CD4-positive, alpha-beta T cell treated with Interferon gamma for 1 hour (primary cell): ENCODE results near the gene MBL2.

Experiments used
- DNase-seq: peaks from one replicate; pipeline ENCODE4 v3.0.0-alpha.2; 2020

MBL2 gene

GRCh38 chr10:52739380-52740154, 33.0 kb downstream of the MBL2 start:
- DNase-seq, result no peak

GRCh38 chr10:52738951-52739350, 33.6 kb downstream of the MBL2 start:
- no peak for DNase-seq

DNA sequence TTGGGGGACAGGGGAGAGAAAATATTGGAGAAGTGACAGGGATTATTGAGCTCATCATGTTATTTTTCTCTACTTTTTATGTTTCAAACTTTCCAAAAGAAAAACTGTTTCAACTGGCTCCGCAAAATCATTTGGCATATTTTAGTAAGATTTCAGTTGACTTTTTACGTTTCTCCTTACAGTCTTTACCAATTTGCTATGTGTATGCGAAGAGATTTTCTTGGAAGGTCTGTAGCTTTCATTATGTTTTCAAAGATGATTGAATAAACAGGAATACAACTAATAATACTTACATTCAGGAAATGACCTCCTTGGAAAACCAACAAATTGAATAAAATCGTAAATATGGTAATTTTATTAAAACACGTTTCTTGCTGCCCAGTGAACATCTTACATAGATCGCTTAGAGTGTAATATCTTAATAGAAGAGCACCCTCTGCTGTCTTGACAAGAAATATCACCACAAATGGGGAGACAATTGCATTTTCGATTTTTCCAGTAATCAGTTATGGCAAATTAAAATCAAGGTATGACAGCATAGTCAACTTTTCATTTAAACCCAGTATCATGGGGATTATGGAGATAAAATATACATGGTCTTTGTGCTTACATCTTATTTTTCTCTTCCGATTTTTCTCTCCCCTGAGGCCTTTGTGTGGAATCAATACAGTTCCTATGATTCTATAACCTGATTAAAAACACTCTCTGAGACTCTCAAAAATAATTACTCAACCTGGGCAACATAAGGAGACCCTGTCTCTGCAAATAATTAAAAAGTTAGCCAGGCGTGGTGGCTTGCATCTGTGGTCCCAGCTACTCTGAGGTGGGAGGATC, 43.1 kb downstream of the MBL2 start:
- no peak for DNase-seq

DNA sequence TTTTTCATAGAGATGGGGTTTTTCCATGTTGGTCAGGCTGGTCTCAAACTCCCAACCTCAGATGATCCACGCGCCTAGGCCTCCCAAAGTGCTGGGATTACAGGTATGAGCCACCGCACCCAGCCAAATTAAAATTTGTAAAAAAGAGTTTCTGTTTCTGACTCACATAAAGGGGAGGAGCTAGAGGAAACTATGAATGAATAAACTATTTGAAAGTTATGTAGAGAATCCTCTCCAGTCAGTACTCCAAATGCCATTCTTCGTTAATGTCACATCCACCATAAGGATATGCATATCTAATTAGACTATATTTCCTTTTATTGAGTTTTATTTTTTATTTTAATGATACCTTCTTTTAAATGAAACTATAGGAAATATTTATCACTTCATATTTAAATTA, 52.6 kb downstream of the MBL2 start:
- DNase-seq, result no peak
